Endothelial cell of umbilical vein (primary cell): ENCODE measurements around the gene PLPP3.

Experiments used
- POLR2AphosphoS5 ChIP-seq: IDR thresholded peaks from 2 replicates; pipeline ENCODE4 v1.6.1; 2012; ENCODE audit warnings: low read depth, mild to moderate bottlenecking, control low read depth, low read length, moderate library complexity; ENCODE audit not compliant: insufficient read depth
- TF ChIP-seq, protein P1 (sequence below), 2 donors: IDR thresholded peaks; 1 replicate in 1 of 2; 2 replicates in 1 of 2; pipeline ENCODE4 v1.5.1; 2011; ENCODE audit warnings: low read length in 2 of 2, mild to moderate bottlenecking in 2 of 2, moderate library complexity in 2 of 2, control low read depth in 1 of 2, inconsistent platforms in 1 of 2, low read depth in 1 of 2; ENCODE audit not compliant: insufficient read depth in 1 of 2; ENCODE audit errors: extremely low read depth in 1 of 2

DNA sequence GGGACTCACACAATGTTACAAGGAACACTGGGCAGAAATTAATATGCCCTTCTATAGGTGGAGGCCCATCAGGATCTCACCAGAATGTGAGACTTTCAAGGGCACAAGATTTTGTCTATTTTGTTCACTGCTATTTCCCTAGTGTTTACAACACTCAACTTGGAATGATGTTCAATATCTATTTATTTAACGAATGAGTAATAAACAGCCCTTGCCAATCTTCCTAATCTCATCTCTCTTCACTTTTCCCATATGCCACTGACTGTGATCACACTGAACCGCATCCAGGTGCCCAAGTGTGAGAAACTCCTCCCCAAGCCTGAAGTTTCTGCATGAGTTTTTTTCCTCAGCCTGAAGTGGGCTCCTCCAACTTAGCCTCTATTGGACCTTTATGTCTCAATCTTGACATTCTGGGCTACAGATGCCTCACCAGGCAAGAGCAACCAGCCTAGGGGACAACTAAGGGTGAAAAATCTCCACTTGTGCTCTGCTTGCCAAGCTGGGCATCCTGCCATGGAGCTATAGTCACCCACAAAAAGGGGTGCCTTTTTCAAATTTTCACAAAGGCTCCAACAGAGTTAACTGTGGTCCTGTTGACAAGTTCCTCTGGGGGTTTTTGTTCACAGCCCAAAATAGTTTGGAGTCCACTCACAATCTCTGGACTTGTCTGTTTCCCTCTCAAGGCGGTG, 105.6 kb downstream of the PLPP3 start:
- TF ChIP-seq POLR2AphosphoS5 = no peak
- TF ChIP-seq, protein P1, sequence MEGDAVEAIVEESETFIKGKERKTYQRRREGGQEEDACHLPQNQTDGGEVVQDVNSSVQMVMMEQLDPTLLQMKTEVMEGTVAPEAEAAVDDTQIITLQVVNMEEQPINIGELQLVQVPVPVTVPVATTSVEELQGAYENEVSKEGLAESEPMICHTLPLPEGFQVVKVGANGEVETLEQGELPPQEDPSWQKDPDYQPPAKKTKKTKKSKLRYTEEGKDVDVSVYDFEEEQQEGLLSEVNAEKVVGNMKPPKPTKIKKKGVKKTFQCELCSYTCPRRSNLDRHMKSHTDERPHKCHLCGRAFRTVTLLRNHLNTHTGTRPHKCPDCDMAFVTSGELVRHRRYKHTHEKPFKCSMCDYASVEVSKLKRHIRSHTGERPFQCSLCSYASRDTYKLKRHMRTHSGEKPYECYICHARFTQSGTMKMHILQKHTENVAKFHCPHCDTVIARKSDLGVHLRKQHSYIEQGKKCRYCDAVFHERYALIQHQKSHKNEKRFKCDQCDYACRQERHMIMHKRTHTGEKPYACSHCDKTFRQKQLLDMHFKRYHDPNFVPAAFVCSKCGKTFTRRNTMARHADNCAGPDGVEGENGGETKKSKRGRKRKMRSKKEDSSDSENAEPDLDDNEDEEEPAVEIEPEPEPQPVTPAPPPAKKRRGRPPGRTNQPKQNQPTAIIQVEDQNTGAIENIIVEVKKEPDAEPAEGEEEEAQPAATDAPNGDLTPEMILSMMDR (IDR thresholded peaks at IDR 0.05; ENCODE audit: extremely low read depth in 1 of 2, insufficient read depth in 1 of 2, low read depth in 1 of 2, low read length in 2 of 2) = no peak
